HepG2 (cell line): ENCODE measurements around the gene FXYD4. TPM values are rescaled to one million over a fixed set of nuclear protein-coding genes. Genes with fewer than 3 reads are reported as not detected.

Source experiments
- ATAC-seq: fragments of 200-7000 bp; cut with Tn5 transposase; 3 replicates; pipeline ENCODE4 v1.9.1; 2020; ENCODE audit warnings: mild to moderate bottlenecking, moderate library complexity
- BruUV-seq: library from RNA; stranded (reverse); fragments of 400-500 nt; replicated peaks from 2 replicates; lab custom pipeline; 2021; lab: Mats Ljungman, UMichigan
- CTCF ChIA-PET: fragments of 300-600 bp; formaldehyde crosslinking; extraction: SDS; loops from one replicate; lab custom pipeline; 2021; ENCODE audit warnings: low total read pairs, inconsistent platforms, low intra/inter-chr PET ratio; lab: Yijun Ruan, JAX
- POLR2A ChIA-PET: fragments of 350-600 bp; sonication (Branson Sonifier 250); formaldehyde crosslinking; loops from one replicate; lab custom pipeline; 2020; ENCODE audit warnings: antibody characterized with exemption, inconsistent platforms; lab: Yijun Ruan, JAX
- DNase-seq: peaks from one replicate; pipeline ENCODE4 v3.0.0-alpha.2; 2015; ENCODE audit warnings: low spot score
- FAIRE-seq: peaks from 3 replicates; lab custom pipeline; 2011; peaks lifted over from hg19 to GRCh38; lab: Jason Lieb, UNC
- H2AFZ ChIP-seq: one replicate; pipeline ENCODE4 v1.6.1; 2011; ENCODE audit warnings: low read length, inconsistent platforms
- H3K27ac ChIP-seq: fragments of 300-600 bp; 3 replicates; pipeline ENCODE4 v1.8.0; 2011; ENCODE audit warnings: mixed run types, mild to moderate bottlenecking, mixed read lengths, low read length, inconsistent platforms; ENCODE audit not compliant: insufficient read depth; ENCODE audit errors: extremely low read length
- H3K27me3 ChIP-seq, 2 experiments: fragments of 200-600 bp in 1 of 2; 2 replicates in 1 of 2; 3 replicates in 1 of 2; pipeline versions ENCODE4 v1.6.0 to v1.8.0; 2011; ENCODE audit warnings: low read length in 2 of 2, mild to moderate bottlenecking in 2 of 2, moderate library complexity in 2 of 2, inconsistent platforms in 1 of 2; ENCODE audit not compliant: insufficient read depth in 2 of 2, control insufficient read depth in 1 of 2
- H3K36me3 ChIP-seq, 2 experiments: fragments of 200-600 bp in 1 of 2; replicated peaks in 1 of 2; 2 replicates in 1 of 2; 3 replicates in 1 of 2; pipeline versions ENCODE4 v1.5.1 to v1.8.0; 2011; ENCODE audit warnings: low read length in 2 of 2, inconsistent platforms in 1 of 2; ENCODE audit not compliant: insufficient read depth in 2 of 2, control insufficient read depth in 1 of 2
- H3K4me1 ChIP-seq: 2 replicates; pipeline ENCODE4 v1.5.1; 2012; ENCODE audit warnings: low read length, inconsistent platforms; ENCODE audit not compliant: insufficient read depth
- H3K4me2 ChIP-seq: 2 replicates; pipeline ENCODE4 v1.6.0; 2011; ENCODE audit warnings: low read depth, low read length, inconsistent platforms
- H3K4me3 ChIP-seq, 3 experiments: fragments of 200-600 bp in 1 of 3; sonication (generic), shearing (Covaris generic) in 1 of 3; replicated peaks in 1 of 3; 2 replicates each; pipeline ENCODE4 v1.5.1; 2011 to 2016; ENCODE audit warnings: low read length in 3 of 3, inconsistent platforms in 2 of 3, low read depth in 2 of 3, mild to moderate bottlenecking in 2 of 3, control low read depth in 1 of 3, mixed read lengths in 1 of 3; ENCODE audit not compliant: insufficient read depth in 1 of 3
- H3K79me2 ChIP-seq: one replicate; pipeline ENCODE4 v1.6.1; 2011; ENCODE audit warnings: low read length, inconsistent platforms; ENCODE audit not compliant: insufficient read depth
- H3K9ac ChIP-seq: 2 replicates; pipeline ENCODE4 v1.6.0; 2011; ENCODE audit warnings: mild to moderate bottlenecking, low read depth, low read length, inconsistent platforms; ENCODE audit not compliant: insufficient read depth
- H3K9me3 ChIP-seq: 2 replicates; pipeline ENCODE4 v1.5.1; 2012; ENCODE audit warnings: mild to moderate bottlenecking, low read length
- H4K20me1 ChIP-seq: 2 replicates; pipeline ENCODE4 v1.6.0; 2011; ENCODE audit warnings: inconsistent platforms, mild to moderate bottlenecking, low read length, moderate library complexity; ENCODE audit not compliant: insufficient read depth
- FOXK2 ChIP-seq: fragments of 450-650 bp; IDR thresholded peaks from 2 replicates; pipeline ENCODE4 v1.6.1; 2016
- FOXP1 ChIP-seq, 2 experiments: fragments of 450-650 bp in 1 of 2; IDR thresholded peaks; 2 replicates each; pipeline ENCODE4 v1.6.1; 2017 to 2018; ENCODE audit warnings: antibody characterized with exemption in 1 of 2
- HNF4A ChIP-seq: sonication (generic); formaldehyde crosslinking; IDR thresholded peaks from 2 replicates; pipeline ENCODE4 v1.4.0; 2020; ENCODE audit warnings: missing genetic modification reagents
- PRDM15 ChIP-seq: sonication (generic); formaldehyde crosslinking; IDR thresholded peaks from 2 replicates; pipeline ENCODE4 v1.4.0; 2020; ENCODE audit warnings: missing genetic modification reagents
- RXRA ChIP-seq: sonication (generic); formaldehyde crosslinking; IDR thresholded peaks from 2 replicates; pipeline ENCODE4 v1.5.1; 2020; ENCODE audit warnings: missing genetic modification reagents
- SAFB2 ChIP-seq: sonication (generic); formaldehyde crosslinking; IDR thresholded peaks from 2 replicates; pipeline ENCODE4 v1.5.1; 2020; ENCODE audit warnings: missing genetic modification reagents, low read depth, mild to moderate bottlenecking, borderline replicate concordance
- SRSF9 ChIP-seq: fragments of 200-400 bp; formaldehyde crosslinking; IDR thresholded peaks from 2 replicates; pipeline ENCODE4 v1.6.1; 2018; ENCODE audit warnings: borderline replicate concordance, mild to moderate bottlenecking, low read depth, low read length; ENCODE audit not compliant: insufficient read depth, poor library complexity, severe bottlenecking
- ZNF225 ChIP-seq: sonication (generic); formaldehyde crosslinking; IDR thresholded peaks from 2 replicates; pipeline ENCODE4 v1.4.0; 2020; ENCODE audit warnings: mild to moderate bottlenecking, missing genetic modification reagents
- ZNF264 ChIP-seq: sonication (generic); formaldehyde crosslinking; IDR thresholded peaks from 2 replicates; pipeline ENCODE4 v1.4.0; 2020; ENCODE audit warnings: missing genetic modification reagents
- ZNF431 ChIP-seq: sonication (generic); formaldehyde crosslinking; IDR thresholded peaks from 2 replicates; pipeline ENCODE4 v1.9.0; 2022; ENCODE audit warnings: missing genetic modification reagents, low read depth, mild to moderate bottlenecking, borderline replicate concordance
- ZNF543 ChIP-seq: sonication (generic); formaldehyde crosslinking; IDR thresholded peaks from 2 replicates; pipeline ENCODE4 v1.4.0; 2020; ENCODE audit warnings: mild to moderate bottlenecking, missing genetic modification reagents
- ZNF577 ChIP-seq: sonication (generic); formaldehyde crosslinking; IDR thresholded peaks from 2 replicates; pipeline ENCODE4 v1.4.0; 2020; ENCODE audit warnings: mild to moderate bottlenecking, low read depth, missing genetic modification reagents, borderline replicate concordance
- ZNF710 ChIP-seq: sonication (generic); formaldehyde crosslinking; IDR thresholded peaks from 2 replicates; pipeline ENCODE4 v1.5.0; 2020; ENCODE audit warnings: mild to moderate bottlenecking, missing genetic modification reagents, borderline replicate concordance
- ZNF749 ChIP-seq: sonication (generic); formaldehyde crosslinking; IDR thresholded peaks from 2 replicates; pipeline ENCODE4 v1.8.0; 2022; ENCODE audit warnings: mild to moderate bottlenecking, missing genetic modification reagents, moderate library complexity, borderline replicate concordance
- ZNF761 ChIP-seq: sonication (generic); formaldehyde crosslinking; conservative IDR thresholded peaks from 2 replicates; pipeline ENCODE4 v1.4.0; 2020; ENCODE audit warnings: mild to moderate bottlenecking, missing genetic modification reagents
- WGBS: methylation state at CpG from one replicate; pipeline ENCODE4 v1.1.6; 2017; ENCODE audit warnings: low lambda C conversion rate; 5-methylcytosine and 5-hydroxymethylcytosine counted together
- in situ Hi-C: cut with HindIII; loops from 2 replicates; pipeline ENCODE4 v1.10.0; 2017; ENCODE audit warnings: low pct_unique_long_range_greater_than_20kb; ENCODE audit not compliant: extremely low pct_ligation_motif_present
- intact Hi-C: fragments of 100-400 bp; cut with micrococcal nuclease; formaldehyde crosslinking; loops from one replicate; pipeline ENCODE4 v1.10.0; 2022; ENCODE audit not compliant: unreplicated experiment
- polyA plus RNA-seq, 8 experiments: library from polyadenylated mRNA; depleted of rRNA in 3 of 8; stranded (reverse) in 7 of 8; unstranded in 1 of 8; fragments of >200 nt; fragmentation: Illumina TruSeq in 4 of 8; extraction: Trizol in 4 of 8; gene quantifications; 2 replicates each; pipeline versions ENCODE4 v1.2.1 to v1.2.3, GENCODE V29; 2011 to 2016; ENCODE audit warnings: low read depth in 4 of 8, missing spikeins in 1 of 8, mixed read lengths in 1 of 8; ENCODE audit not compliant: insufficient read depth in 1 of 8
- total RNA-seq, 5 experiments: library from RNA; depleted of rRNA; stranded (reverse); fragments of >200 nt; fragmentation: Illumina TruSeq; extraction: Trizol; gene quantifications; 2 replicates each; pipeline ENCODE4 v1.2.3, GENCODE V29; 2016; ENCODE audit warnings: low read depth in 1 of 5
- TF ChIP-seq, protein P1 (sequence below): IDR thresholded peaks from 2 replicates; pipeline ENCODE4 v1.6.1; 2018; ENCODE audit warnings: missing genetic modification reagents

Gene FXYD4
- total and polyA plus RNA-seq, 2 of the 13 experiments (the other 11 are each of a cell fraction or from before 2014, with no cell fraction given): not detected

DNA sequence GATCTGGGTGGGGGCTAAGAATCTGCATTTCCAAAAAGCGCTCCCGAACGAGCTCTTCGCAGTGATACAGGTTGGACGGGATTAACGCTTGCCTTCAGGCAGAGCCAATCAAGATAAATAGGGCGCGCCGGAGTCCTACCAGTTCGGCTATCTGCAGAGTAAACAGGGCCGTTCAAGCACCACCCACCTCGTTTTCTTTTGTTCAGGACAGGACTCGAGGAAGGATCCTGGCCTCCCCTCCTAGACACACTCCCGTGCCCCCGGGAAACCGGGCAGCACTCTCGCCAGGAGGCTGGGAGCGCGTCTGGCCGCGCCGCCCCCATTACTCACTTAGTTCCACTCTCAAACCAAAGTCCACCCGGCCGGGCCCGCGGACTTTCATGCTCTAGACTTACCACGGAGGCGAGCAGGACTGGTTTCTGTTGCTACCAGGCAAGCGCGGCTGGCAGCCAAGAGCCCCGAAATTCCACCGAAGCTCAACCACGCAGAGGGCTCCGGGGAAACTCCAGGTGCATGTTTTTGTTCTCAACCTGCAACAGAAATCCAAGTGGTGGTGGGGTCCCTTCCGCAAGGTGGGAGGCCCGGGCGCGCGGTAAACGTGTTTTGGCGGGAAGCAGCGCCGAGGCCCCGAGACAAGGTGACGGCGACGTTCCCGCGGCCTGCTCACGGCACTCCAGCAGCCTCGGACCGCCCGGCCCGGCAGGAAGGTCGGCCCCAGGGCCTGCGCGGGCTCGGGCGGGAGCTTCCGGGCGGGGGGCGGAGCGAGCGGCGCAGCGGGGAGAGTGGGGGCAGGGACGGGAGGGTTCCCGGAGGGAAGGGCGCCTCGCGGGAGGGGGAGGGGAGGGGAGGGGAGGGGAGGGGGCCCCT, 24.9 kb downstream of the FXYD4 start:
- in situ Hi-C loops: no loop called here
- Histone ChIP-seq H3K36me3 (peaks cover 14 to 37% of the 10 kb centered on the region in 2 experiments), H4K20me1 (peaks cover 78% of the 10 kb centered on the region), H3K9me3 (no peaks in the 10 kb centered on the region), H3K79me2 (peaks cover 89% of the 10 kb centered on the region), H3K9ac (peak overlapping the region; percentile 96), H3K4me2 (peak overlapping the region; percentile 89), H3K27me3 (no peaks in the 10 kb centered on the region; a peak in 1 of 5 replicates), H3K4me1 (peaks cover 79% of the 10 kb centered on the region), H3K4me3 (peak overlapping the region; percentile 76 to 82 (median 79)), H2AFZ (no peak overlapping the region), H3K27ac (peak overlapping the region; percentile 99)
- intact Hi-C loops: loop anchor here (1.0 to 5.0 kb wide), 2 partner anchors 25 to 41 kb away; partner anchors contain the start of gene ZNF487
- FAIRE-seq (no peak), DNase-seq (peak; percentile 79), ATAC-seq (peak; percentile 72)
- ChIA-PET CTCF (no interaction called here), POLR2A (interaction anchor here (0.6 to 5.6 kb wide), 15 partner anchors 8 to 46 kb away, joined by 3 to 51 read pairs (median 6); partner anchors contain the start of genes HNRNPF and ZNF487)
- TSS peak; percentile 28 for BruUV-seq
- WGBS: 0% methylated on average over 19 of the region's 71 CpGs
- TF ChIP-seq RXRA (CRISPR knock-in tag): no peak
- TF ChIP-seq, protein P1, sequence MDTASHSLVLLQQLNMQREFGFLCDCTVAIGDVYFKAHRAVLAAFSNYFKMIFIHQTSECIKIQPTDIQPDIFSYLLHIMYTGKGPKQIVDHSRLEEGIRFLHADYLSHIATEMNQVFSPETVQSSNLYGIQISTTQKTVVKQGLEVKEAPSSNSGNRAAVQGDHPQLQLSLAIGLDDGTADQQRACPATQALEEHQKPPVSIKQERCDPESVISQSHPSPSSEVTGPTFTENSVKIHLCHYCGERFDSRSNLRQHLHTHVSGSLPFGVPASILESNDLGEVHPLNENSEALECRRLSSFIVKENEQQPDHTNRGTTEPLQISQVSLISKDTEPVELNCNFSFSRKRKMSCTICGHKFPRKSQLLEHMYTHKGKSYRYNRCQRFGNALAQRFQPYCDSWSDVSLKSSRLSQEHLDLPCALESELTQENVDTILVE (CRISPR knock-in tag): no peak
- no peak for TF ChIP-seq ZNF761 (CRISPR knock-in tag)
- TF ChIP-seq SRSF9: no peak
- 0 out of 2 replicates have a peak, but pooled peaks have one; percentile 40 for TF ChIP-seq FOXK2
- TF ChIP-seq ZNF225 (CRISPR knock-in tag): no peak
- no peak; the same call in 1 of the 2 replicates for TF ChIP-seq ZNF710 (CRISPR knock-in tag)
- TF ChIP-seq SAFB2 (CRISPR knock-in tag): no peak; the same call in 1 of the 2 replicates
- no peak for TF ChIP-seq ZNF577 (CRISPR knock-in tag)
- TF ChIP-seq ZNF264 (CRISPR knock-in tag): 0 out of 2 replicates have a peak, but pooled peaks have one; percentile 43
- TF ChIP-seq ZNF431: no peak
- no peak for TF ChIP-seq FOXP1 (IDR thresholded peaks at IDR 0.05)
- no peak; the same call in 1 of the 2 replicates for TF ChIP-seq FOXP1 (CRISPR knock-in tag; IDR thresholded peaks at IDR 0.05)
- no peak for TF ChIP-seq ZNF749
- TF ChIP-seq PRDM15 (CRISPR knock-in tag): peak; percentile 37; the same call in 1 of the 2 replicates
- no peak for TF ChIP-seq ZNF543 (CRISPR knock-in tag)
- peak; percentile 55 for TF ChIP-seq HNF4A
